Islet of Langerhans (tissue), 1 donor: Measurements from ENCODE around the gene SEC14L3.

Experiments
- FAIRE-seq: peaks from one replicate; lab custom pipeline; 2011; peaks lifted over from hg19 to GRCh38; lab: Jason Lieb, UNC

SEC14L3 gene

DNA sequence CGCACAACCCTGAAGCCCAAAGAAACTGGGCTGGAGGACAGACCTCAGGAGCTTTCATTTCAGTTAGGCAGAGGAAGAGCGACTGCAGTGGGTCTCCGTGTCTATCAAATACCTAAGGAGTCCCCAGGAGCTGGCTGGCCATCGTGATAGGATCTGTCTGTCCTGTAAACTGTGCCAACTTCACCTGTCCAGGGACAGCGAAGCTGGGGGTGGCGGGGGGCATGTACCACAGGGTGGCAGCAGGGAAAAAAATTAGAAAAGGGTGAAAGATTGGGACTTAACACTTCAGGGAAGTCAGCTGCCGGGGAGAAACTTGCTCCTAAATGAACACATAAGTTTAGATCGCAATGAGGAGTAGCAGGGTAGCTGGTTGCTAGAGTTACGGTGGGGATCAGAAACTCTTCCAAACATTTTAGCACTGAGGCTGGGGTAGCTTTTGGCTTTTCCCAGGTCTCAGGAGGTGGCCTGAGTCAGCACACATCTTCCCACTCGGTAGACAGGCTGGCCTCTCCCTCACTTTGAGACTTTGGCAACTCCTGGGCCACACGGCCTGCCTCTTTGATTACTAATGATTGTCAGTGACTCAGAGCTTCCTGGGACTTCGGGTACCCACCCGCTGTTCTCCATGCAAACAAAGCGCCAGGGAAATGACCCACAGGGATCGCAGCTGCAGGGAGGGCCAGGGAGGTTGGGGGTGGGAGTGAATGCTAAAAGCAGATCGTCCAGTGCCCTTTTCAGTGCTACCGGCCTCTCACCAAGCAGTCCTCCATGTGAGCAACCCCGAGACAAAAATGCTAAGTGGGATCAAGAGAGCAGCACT lies 49.1 kb downstream of the SEC14L3 start:
- no peak for FAIRE-seq

DNA sequence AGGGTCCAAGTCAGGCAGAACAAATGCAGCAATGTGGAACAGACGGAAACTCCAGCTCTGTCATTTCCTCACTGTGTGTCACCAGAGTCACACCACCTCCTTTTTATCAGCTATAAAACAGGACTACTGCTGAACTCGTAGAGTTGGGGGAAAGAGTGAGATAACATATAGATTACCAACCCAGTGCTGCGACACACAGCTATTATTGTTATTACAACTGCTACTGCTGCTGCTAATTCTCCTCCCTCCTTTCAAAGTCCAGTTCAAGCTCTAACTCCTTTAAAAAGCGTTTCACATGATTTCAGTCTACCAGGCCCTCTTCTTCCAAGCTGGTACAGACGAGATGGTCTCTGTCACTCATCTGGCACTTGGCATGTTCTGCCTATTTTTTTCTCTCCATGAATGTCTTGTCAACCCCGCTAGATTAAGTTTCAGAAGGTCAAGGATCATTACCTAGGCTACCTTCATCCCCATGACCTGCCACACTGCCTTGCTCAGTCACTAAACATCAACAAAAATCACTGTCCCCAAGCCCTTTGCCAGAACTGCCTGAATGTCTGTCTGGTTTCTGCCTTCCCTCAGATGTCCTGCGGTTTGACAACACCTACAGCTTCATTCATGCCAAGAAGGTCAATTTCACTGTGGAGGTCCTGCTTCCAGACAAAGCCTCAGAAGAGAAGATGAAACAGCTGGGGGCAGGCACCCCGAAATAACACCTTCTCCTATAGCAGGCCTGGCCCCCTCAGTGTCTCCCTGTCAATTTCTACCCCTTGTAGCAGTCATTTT lies 49.9 kb downstream of the SEC14L3 start:
- no peak for FAIRE-seq

DNA sequence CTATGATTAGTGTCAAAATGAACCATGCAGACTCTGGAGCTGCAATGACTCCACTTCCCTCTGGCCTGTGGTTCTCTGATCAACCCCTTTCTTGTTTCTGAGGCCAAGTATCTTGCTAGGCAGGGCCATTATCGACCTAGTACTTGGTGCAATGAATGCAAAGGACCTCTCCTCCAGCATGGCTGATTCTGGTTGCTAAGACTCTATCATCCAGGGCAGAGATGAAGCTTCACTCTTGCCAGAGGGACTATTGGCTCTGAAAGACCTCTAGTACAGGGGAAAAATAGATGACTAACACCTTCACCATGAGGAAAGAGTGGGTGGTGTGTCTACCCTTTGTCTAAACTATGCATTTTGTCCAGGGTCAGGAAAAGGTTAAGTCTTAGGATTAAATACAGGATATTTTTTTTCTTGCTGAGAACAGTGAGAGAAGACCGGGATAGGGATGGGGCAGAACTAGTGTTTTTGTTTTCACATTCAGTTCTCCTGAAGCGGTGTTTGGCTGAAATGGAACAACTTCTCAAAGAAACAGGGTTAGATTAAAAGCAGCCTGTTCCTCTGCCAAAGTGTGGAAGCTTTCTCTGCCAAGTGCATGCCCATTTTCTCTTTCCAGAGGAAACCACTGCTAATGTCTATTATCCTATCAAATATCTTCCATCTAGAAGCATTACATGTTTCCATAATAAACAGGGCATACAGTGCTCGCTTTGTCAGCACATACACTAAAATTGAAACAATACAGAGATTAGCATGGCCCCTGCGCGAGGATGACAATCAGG lies 51.3 kb downstream of the SEC14L3 start:
- FAIRE-seq, result no peak

DNA sequence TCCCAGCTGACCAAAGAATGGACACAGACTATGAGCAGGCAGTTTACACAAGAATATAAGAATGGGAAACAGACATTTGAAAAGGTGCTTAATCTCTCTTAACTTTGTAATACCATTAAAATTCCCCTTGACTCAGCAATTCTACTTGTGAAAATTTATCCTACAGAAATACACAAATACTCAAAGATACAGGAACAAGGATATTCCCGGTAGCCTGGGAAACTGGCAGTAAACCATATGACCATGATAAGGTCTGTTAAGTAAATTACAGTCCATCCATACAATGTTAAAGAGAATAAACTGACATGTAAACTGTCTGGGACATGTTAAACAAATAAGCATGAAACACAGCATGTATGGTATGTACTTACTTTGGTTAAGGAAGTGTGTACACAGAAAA lies 55.0 kb downstream of the SEC14L3 start:
- no peak for FAIRE-seq

DNA sequence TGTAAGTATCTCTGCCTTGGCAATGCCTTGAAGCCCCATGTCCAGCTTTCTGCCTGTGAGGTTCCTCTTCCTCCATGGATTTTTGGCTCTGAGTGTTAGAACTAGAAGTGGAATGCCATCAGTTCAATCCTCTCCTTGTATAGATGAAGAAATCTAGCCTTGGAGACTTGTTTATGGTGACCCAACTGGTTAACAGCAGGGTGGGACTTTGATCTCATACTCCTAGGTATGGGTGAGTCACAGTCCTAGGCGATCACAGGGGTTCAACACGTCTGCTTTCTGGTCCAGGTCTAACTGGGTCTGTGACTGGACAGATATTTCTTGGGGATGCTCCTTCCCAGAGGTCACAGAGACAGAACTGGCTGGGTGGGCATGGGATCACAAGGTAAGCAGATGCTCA lies 55.4 kb downstream of the SEC14L3 start:
- FAIRE-seq, result no peak

DNA sequence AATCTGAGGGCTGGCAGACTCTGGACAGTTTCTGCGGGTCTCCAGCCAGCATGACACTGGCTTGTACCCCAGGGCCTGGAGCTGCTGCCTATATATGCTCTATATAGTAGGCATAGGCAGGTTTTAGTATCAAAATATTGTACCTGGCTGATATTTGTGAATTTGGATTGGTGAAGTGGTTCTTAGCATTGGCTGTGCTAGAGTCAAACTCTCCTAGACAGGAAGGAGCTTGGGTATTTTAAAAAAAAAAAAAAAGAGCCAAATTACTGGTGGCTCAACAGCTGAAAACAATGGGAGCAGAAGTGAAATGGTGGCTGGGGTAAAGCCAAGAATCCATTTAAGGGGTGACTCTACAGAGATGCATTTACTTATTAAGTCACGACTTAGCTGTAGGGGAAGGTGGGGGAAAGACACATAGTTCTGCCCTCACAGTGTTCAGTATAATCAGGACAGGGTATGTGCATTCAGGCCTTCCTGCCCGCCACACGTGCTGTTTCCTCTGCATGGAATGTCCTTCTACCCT lies 57.2 kb downstream of the SEC14L3 start:
- FAIRE-seq, result no peak

DNA sequence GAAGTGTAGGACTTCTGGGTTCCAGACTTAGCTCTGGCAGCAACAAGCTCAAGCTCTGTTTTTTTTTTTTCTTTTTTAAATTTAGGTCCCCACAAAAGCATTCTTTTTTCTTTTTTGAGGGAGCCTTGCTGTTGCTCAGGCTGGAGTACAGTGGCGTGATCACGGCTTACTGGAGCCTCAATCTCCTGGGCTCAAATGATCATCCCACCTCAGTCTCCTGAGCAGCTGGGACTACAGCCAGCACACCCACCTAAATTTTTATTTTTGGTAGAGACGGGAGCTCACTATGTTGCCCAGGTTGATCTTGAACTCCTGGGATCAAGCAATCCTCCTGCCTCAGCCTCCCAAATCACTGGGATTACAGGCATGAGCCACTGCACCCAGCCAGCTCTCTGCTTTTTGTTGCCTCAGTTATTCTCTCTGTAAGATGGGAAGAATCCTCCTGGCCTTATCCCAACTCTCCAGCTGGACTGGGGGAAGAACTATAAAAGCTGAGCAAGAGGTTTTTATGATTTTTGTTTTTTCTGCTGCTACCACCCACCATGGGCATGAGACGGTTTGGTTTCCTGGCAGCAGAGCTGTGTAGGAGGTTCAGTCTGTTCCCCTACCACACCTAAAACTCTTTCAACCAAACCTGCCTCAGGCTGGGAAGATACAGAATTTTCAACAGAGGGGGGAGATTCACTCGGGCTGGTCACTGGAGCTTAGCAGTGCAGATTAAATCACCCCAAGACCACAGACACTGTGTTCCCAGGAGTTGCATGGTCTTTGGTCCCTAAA lies 57.9 kb downstream of the SEC14L3 start:
- FAIRE-seq, result no peak

DNA sequence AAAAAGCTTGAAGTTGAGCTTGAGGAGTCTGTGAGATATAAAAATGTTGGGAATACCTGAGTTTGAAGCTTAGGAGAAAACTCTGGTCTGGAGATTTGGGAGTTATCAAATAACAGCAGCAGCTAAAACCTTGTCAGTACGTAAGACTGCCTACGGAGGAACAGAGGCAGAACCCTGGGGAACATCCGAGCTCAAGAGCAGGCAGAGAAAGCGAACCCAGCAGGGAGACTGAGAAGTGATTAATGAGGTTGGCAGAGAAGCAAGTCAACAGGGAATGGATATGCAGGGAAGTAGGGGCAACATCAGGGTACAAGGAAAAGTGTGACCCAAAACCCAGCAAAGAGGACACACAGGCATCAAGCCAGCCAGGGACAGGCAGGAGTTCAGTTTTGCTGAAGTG lies 58.8 kb downstream of the SEC14L3 start:
- no peak for FAIRE-seq

DNA sequence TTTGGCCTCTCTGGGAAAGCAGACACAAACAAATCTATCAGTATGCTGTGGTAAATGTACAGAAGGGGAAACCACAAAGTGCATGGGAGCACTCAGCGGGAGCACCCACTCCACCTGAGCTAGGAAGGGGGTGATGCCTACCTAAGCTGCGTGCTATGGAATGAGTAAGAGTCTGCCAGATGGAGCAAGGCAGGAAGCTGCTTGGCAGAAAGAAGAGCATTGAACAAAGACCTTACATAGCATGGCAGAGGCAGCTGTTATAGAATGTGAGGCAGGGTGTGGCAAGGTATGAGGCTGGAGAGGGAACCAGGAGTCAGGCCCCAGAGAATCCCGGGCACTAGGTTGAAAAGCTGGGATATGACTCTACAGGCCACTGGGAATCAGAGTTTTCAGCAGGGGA lies 60.0 kb downstream of the SEC14L3 start:
- FAIRE-seq, result no peak
